K562 (cell line): ENCODE results near the gene NMRK2. TPM values are rescaled to one million over a fixed set of nuclear protein-coding genes. Genes with fewer than 3 reads are reported as not detected.

ENCODE experiments used
- CBX3 ChIP-seq, 2 experiments: IDR thresholded peaks; 1 replicate in 1 of 2; 2 replicates in 1 of 2; pipeline ENCODE4 v1.6.1; 2012; ENCODE audit warnings: inconsistent platforms in 2 of 2, low read length in 2 of 2, borderline replicate concordance in 1 of 2, control low read depth in 1 of 2
- CREB5 ChIP-seq: fragments of 250-450 bp; sonication (Bioruptor Pico); IDR thresholded peaks from 2 replicates; pipeline ENCODE4 v1.5.0; 2020; ENCODE audit warnings: mild to moderate bottlenecking
- ELF2 ChIP-seq: fragments of 250-450 bp; sonication (Bioruptor Pico); IDR thresholded peaks from 2 replicates; pipeline ENCODE4 v1.5.0; 2021; ENCODE audit warnings: mild to moderate bottlenecking
- GMEB1 ChIP-seq: fragments of 250-450 bp; sonication (Bioruptor Pico); IDR thresholded peaks from 2 replicates; pipeline ENCODE4 v1.4.0; 2020; ENCODE audit warnings: mild to moderate bottlenecking
- HMGXB4 ChIP-seq: sonication (generic); formaldehyde crosslinking; IDR thresholded peaks from 2 replicates; pipeline ENCODE4 v1.8.1; 2023; ENCODE audit warnings: mild to moderate bottlenecking, missing genetic modification reagents
- KDM2B ChIP-seq: fragments of 250-450 bp; sonication (Bioruptor Pico); IDR thresholded peaks from 2 replicates; pipeline ENCODE4 v1.8.0; 2021; ENCODE audit warnings: mild to moderate bottlenecking, moderate library complexity
- MECOM ChIP-seq: fragments of 250-450 bp; sonication (Bioruptor Pico); IDR thresholded peaks from 2 replicates; pipeline ENCODE4 v1.8.0; 2022; ENCODE audit warnings: inconsistent platforms
- MYC ChIP-seq, 2 experiments: fragments of 250-450 bp in 1 of 2; sonication (Bioruptor Pico) in 1 of 2; IDR thresholded peaks; 2 replicates each; pipeline versions ENCODE4 v1.5.1 to v1.6.1; 2012 to 2021; ENCODE audit warnings: low read depth in 2 of 2, borderline replicate concordance in 1 of 2, improper control_type of control experiment in 1 of 2, low read length in 1 of 2, mild to moderate bottlenecking in 1 of 2, moderate library complexity in 1 of 2
- NRF1 ChIP-seq, 2 experiments: fragments of 450-650 bp; IDR thresholded peaks in 1 of 2; conservative IDR thresholded peaks in 1 of 2; 2 replicates each; pipeline ENCODE4 v1.6.1; 2014; ENCODE audit warnings: mild to moderate bottlenecking in 2 of 2
- RFX5 ChIP-seq: IDR thresholded peaks from 2 replicates; pipeline ENCODE4 v1.6.1; 2011; ENCODE audit warnings: low read depth, mild to moderate bottlenecking, improper control_type of control experiment, low read length
- SRF ChIP-seq, 2 experiments: fragments of 250-450, 450-650 bp in 1 of 2; sonication (Bioruptor Pico) in 1 of 2; sonication (generic) in 1 of 2; formaldehyde crosslinking; IDR thresholded peaks; 2 replicates each; pipeline versions ENCODE4 v1.5.0 to v1.5.1; 2020 to 2022; ENCODE audit warnings: mild to moderate bottlenecking in 1 of 2, missing genetic modification reagents in 1 of 2
- SRSF3 ChIP-seq: fragments of 200-400 bp; formaldehyde crosslinking; IDR thresholded peaks from 2 replicates; pipeline ENCODE4 v1.6.1; 2016; ENCODE audit warnings: mild to moderate bottlenecking, low read length, moderate library complexity; ENCODE audit not compliant: insufficient read depth
- STAT5B ChIP-seq: fragments of 250-450 bp; sonication (Bioruptor Pico); IDR thresholded peaks from 2 replicates; pipeline ENCODE4 v1.8.0; 2021; ENCODE audit warnings: mild to moderate bottlenecking, inconsistent platforms
- TEAD1 ChIP-seq, 2 experiments: fragments of 450-650 bp in 1 of 2; sonication (generic) in 1 of 2; formaldehyde crosslinking; IDR thresholded peaks; 2 replicates each; pipeline versions ENCODE4 v1.4.0 to v1.8.0; 2020 to 2022; ENCODE audit warnings: mild to moderate bottlenecking in 2 of 2, missing genetic modification reagents in 1 of 2
- TFAM ChIP-seq: fragments of 250-450 bp; sonication (Bioruptor Pico); conservative IDR thresholded peaks from 2 replicates; pipeline ENCODE4 v1.5.0; 2021; ENCODE audit warnings: mild to moderate bottlenecking, moderate library complexity
- TRIM24 ChIP-seq, 2 experiments: fragments of 450-650 bp; IDR thresholded peaks; 2 replicates each; pipeline ENCODE4 v1.6.1; 2016
- ZNF146 ChIP-seq: IDR thresholded peaks from one replicate; pipeline ENCODE4 v1.6.1; 2018; ENCODE audit warnings: missing compliant biosample characterization; ENCODE audit not compliant: unreplicated experiment
- ZNF639 ChIP-seq, 2 experiments: fragments of 200-800 bp in 1 of 2; sonication (Bioruptor generic) in 1 of 2; sonication (generic) in 1 of 2; formaldehyde crosslinking in 1 of 2; IDR thresholded peaks in 1 of 2; conservative IDR thresholded peaks in 1 of 2; 2 replicates each; pipeline versions ENCODE4 v1.5.0 to v1.6.1; 2016 to 2020; ENCODE audit warnings: missing compliant biosample characterization in 1 of 2, missing genetic modification characterization in 1 of 2, missing genetic modification reagents in 1 of 2
- ZNF77 ChIP-seq: fragments of 250-450 bp; sonication (Bioruptor Pico); IDR thresholded peaks from 2 replicates; pipeline ENCODE4 v1.5.0; 2020
- ZNF780A ChIP-seq: fragments of 250-450 bp; sonication (Bioruptor Pico); IDR thresholded peaks from 2 replicates; pipeline ENCODE4 v1.5.0; 2021; ENCODE audit warnings: mild to moderate bottlenecking
- ZSCAN29 ChIP-seq: fragments of 450-650 bp; IDR thresholded peaks from 2 replicates; pipeline ENCODE4 v1.6.1; 2017
- polyA plus RNA-seq, 8 experiments: library from polyadenylated mRNA; depleted of rRNA in 4 of 8; stranded (reverse) in 5 of 8; unstranded in 3 of 8; fragments of >200 nt; fragmentation: Nextera tagmentation in 2 of 8; fragmentation: Illumina TruSeq in 1 of 8; extraction: Ambion mirVana in 2 of 8; extraction: Trizol in 1 of 8; gene quantifications; 2 replicates each; pipeline versions ENCODE4 v1.2.1 to v1.2.3, GENCODE V29; 2011 to 2014; ENCODE audit warnings: inconsistent platforms in 1 of 8, missing spikeins in 1 of 8
- total RNA-seq, 7 experiments: library from RNA; depleted of rRNA in 6 of 7; stranded (reverse); fragments of >200 nt in 6 of 7; fragmentation: Illumina TruSeq in 2 of 7; extraction: Trizol in 2 of 7; gene quantifications; 2 replicates each; pipeline versions ENCODE4 v1.2.1 to v1.2.3, GENCODE V29; 2011 to 2021; ENCODE audit warnings: low replicate concordance in 1 of 7

NMRK2 gene
- total and polyA plus RNA-seq, 9 of the 15 experiments (the other 6 are each of a cell fraction or from before 2014, with no cell fraction given), result not detected

GRCh38 chr19:3970808-3971598 lies 38.1 kb downstream of the NMRK2 start, which contains the start of gene DAPK3 (continued):
- TF ChIP-seq NRF1 (conservative IDR thresholded peaks at IDR 0.05 in 1 of 2, IDR thresholded peaks at IDR 0.05 in 1 of 2), result peak; percentile 90 to 92
- TF ChIP-seq HMGXB4 (CRISPR knock-in tag), result peak; percentile 82; the same call in 1 of the 2 replicates
- no peak for TF ChIP-seq ZNF780A (CRISPR knock-in tag)
- no peak for TF ChIP-seq ZNF77 (CRISPR knock-in tag)
- TF ChIP-seq SRF (CRISPR knock-in tag; IDR thresholded peaks at IDR 0.05), result 0 out of 4 replicates have a peak, but pooled peaks of 1 of the 2 experiments have one; percentile 58
- TF ChIP-seq SRSF3, result no peak
- 0 out of 2 replicates have a peak, but pooled peaks have one; percentile 56 for TF ChIP-seq KDM2B
- TF ChIP-seq TFAM (CRISPR knock-in tag), result no peak
- no peak for TF ChIP-seq MECOM
- TF ChIP-seq ZNF146 (CRISPR knock-in tag), result no peak
- no peak for TF ChIP-seq STAT5B
- TF ChIP-seq RFX5, result no peak
- no peak for TF ChIP-seq ELF2 (CRISPR knock-in tag)
- TF ChIP-seq CREB5, result no peak
- TF ChIP-seq TRIM24 (IDR thresholded peaks at IDR 0.05), result no peak
- TF ChIP-seq CBX3 (IDR thresholded peaks at IDR 0.05; ENCODE audit: borderline replicate concordance in 1 of 2, low read length in 2 of 2), result no peak
- peak; percentile 21; the same call in 1 of the 2 replicates for TF ChIP-seq MYC (IDR thresholded peaks at IDR 0.05; ENCODE audit: low read depth, low read length)
- no peak for TF ChIP-seq MYC (CRISPR knock-in tag; IDR thresholded peaks at IDR 0.05; ENCODE audit: borderline replicate concordance, low read depth)
- no peak for TF ChIP-seq ZNF639 (CRISPR knock-in tag; conservative IDR thresholded peaks at IDR 0.05 in 1 of 2, IDR thresholded peaks at IDR 0.05 in 1 of 2)
- TF ChIP-seq GMEB1 (CRISPR knock-in tag), result peak; percentile 68
- TF ChIP-seq TEAD1 (CRISPR knock-in tag; IDR thresholded peaks at IDR 0.05), result 0 out of 4 replicates have a peak, but pooled peaks of 1 of the 2 experiments have one; percentile 26
- no peak for TF ChIP-seq ZSCAN29
